T-helper 1 cell treated with Interleukin-12 subunit alpha and Interleukin-12 subunit beta and Interleukin-4 antibody, amounts not matched to agents 30 ng/mL and 1 ng/mL, for 36 hours (primary cell): ENCODE results near the gene IMPA2. TPM values are rescaled to one million over a fixed set of nuclear protein-coding genes. Genes with fewer than 3 reads are reported as not detected.
"Not testable (repeated sequence)": the region's sequence is repeated elsewhere in the genome, so short reads cannot be mapped to it uniquely, and the experiment has no call there.

Experiments
- intact Hi-C: fragments of 100-400 bp; cut with micrococcal nuclease; formaldehyde crosslinking; loops from one replicate; pipeline ENCODE4 v1.15.1; 2024
- total RNA-seq: library from RNA; stranded (reverse); gene quantifications from 2 replicates; pipeline ENCODE4 v1.2.3, GENCODE V29; 2022

Gene IMPA2
- total RNA-seq: 11.3 and 14.3 TPM in 2 replicates

DNA sequence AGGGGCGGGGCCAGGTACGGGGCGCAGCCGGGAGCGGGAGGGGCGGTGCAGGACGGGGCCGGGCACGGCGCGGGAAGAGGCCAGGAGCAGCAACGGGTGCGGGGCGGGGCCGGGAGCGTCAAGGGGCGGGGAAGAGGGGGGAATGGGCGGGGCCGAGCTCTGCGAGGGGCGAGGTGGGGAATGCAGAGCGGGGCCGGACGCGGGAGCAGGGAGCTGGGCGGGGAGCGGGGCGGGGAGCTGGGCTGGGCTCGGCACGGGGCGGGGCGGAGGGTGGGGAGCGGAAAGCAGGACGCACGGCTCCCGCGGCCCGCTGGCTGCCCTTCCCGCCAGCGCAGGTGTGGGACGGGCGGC, at the start of gene IMPA2:
Gene IMPA2, plus strand, starts transcription at position 316 of the 351 bp plus-strand sequence. CDS start 163 bp downstream, outside the sequence.
- intact Hi-C loops: loop anchor here (1.0 to 5.0 kb wide), 8 partner anchors 14 to 1010 kb away; partner anchors contain the start of genes AFG3L2, CEP192, CEP76 and CHMP1B

DNA sequence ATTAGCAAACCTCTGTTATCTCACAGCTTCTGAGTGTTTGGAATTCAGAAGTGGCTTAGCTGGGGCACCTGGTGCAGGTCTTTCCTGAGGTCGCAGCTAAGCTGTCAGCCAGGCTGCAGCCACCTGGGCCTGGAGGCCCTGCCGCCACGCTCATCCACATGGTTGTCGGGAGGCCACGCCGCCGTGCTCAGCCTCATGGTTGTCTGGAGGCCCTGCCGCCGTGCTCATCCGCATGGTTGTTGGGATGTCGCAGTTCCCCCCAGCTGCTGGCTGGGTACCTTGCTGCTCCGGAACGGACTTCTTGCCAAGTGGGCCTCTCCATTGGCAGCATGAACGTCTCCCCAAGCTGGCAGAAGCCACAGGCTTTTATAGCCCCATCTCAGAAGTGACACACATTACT, 48.9 kb upstream of the IMPA2 start:
- intact Hi-C loops: no loop called here

DNA sequence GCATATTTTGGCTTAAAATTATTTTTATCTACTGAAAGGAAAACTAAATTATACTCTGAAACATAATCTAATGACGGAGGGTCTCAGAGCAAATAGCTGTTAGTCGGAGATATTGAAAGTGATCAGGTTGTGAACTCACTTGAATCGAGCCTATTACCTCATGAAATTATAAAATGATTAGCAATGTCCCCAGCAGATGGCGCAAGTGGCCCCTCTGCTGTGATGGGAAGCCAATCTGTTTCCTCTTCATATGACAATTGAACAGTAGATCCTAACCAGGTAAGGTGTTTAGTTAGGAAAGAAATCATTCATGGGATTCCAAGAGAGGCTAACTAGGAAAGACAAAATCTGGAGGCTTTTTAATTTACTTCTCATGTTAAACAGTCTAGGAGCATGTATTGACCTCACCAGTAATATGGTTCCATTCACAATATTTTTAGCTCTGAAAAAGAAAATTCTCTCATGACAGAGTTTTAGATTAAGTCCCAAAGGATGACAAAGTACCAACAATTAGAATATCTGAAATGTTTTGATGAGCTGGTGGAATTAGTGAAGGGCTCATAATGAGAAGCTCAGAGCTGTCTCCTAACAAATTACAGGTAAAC, 43.3 kb upstream of the IMPA2 start:
- intact Hi-C loops: loop anchor here (1.0 to 2.0 kb wide), 7 partner anchors 9 to 299 kb away; partner anchors contain the start of gene MPPE1

DNA sequence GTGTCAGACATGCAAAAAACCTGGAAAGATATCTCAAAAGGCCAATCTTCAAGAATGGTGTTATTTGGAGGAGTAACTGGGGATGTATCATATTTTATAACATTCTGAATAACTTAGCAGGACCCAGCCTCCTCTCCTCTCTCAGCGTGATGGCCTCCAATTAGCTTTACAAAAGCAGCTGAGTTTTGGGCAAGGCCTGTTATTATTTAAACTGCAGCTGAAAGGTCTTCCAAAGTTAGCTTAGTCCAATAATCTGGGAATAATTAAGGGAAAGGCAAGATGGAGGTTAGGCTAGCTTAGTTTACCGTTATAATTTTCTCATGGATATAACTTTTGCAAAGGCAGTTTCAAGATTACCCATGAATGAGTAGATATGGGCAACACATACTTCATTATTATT, 40.4 kb upstream of the IMPA2 start:
- intact Hi-C loops: no loop called here

DNA sequence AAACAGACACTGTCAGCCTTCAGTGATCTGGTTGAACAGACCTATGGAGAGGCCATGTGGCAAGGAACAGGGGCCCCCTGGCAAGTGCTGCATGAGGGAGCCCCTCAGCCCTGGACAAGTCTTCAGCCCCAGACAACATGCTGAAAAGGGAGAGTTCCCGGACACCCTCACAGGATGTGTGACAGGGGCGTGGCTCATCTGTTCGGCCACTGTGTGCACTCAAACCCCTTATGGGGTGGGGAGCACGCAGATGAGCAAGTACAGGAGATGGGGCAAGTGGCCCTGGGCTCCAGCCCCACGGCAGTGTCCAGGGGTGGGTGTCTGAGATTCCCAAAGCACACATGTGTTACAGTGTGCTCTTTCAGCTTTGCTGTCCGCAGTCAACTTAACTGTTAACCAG, 37.8 kb upstream of the IMPA2 start:
- intact Hi-C loops: no loop called here

DNA sequence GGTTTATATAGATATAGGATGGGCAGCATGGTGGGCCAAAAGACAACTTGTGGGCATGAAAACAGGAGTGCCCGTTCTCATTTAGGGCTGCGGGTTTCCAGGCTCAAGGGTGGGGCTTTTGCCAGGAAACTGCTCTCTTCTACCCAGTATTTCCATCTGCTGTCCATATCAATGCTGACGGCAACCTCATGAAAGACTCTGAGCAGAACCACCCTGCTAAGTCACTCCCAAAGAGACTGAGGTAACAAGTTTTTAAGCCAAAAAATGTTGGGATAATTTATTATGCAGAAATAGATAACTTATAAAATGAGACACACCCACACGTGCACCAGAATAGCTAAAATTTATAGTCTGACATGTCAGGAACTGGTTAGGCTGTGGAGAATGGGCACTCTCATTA, 37.1 kb upstream of the IMPA2 start:
- intact Hi-C loops: no loop called here

DNA sequence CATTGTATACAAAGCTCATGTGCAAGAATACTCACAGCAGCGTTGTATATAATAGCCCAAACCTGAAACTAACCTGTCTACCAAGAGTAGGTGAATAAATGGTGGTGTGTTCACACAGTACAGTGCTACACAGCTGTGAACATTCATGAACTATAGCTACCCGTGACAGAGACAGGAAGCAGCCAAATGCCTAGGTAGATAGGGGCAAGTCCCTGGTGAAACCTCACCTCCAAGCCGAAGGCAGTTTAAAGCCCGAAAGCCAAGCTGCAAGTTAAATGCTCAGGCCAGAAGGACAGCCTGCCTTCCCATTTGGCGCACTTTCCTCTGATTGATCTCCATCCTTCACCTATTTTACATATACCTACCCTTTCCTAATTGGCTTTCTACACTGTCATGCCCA, 36.5 kb upstream of the IMPA2 start:
- intact Hi-C loops: no loop called here

DNA sequence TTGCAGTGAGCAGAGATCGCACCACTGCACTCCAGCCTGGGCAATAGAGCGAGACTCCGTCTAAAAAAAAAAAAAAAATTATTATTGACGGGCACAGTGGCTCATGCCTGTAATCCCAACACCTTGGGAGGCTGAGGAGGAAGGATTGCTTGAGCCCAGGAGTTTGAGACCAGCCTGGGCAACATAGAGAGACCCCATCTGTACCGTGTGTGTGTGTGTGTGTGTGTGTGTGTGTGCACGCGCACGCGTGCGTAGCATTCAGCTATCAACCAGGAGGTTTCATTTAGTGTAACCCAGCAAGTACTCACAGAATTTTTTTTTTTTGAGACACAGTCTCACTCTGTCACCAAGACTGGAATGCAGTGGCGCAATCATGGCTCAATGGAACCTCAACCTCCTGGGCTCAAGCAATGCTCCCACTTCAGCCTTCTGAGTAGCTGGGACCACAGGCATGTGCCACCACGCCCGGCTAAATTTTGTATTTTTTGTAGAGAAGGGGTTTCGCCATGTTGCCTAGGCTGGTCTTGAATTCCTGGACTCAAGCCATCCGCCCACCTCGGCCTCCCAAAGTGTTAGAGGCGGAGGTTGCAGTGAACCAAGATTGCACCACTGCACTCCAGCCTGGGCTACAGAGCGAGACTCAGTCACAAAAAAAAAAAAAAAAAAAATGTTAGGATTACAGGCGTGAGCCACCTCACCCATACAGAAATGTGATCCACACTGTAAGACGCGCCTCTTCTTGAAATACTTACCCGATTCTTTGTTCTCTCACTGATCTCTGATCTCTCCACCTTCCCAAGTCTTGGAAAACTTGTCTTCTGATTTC, 35.3 kb upstream of the IMPA2 start:
- intact Hi-C loops: loop anchor here (2.0 kb wide), 2 partner anchors 49 to 93 kb away; no protein-coding TSS in a partner anchor

DNA sequence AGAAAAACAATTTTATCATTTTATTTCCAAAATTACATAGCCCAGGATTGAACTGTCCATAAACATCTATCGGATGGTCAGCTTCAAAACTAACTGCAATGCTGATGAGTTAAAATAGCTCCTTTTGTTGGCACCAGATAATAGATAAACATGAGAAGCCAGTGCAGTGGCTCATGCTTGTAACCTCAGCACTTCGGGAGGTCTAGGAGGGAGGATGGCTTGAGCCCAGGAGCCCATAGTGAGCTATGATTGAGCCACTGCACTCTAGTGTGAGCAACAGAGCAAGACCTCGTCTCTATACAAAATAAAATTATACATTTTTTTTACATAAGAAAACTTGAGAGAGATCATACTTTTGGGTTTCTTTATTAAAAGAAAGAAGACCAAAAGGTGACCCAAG, 34.6 kb upstream of the IMPA2 start:
- intact Hi-C loops: loop anchor here (1.0 to 2.0 kb wide), 6 partner anchors 8 to 95 kb away; partner anchors contain the start of genes CHMP1B and MPPE1

DNA sequence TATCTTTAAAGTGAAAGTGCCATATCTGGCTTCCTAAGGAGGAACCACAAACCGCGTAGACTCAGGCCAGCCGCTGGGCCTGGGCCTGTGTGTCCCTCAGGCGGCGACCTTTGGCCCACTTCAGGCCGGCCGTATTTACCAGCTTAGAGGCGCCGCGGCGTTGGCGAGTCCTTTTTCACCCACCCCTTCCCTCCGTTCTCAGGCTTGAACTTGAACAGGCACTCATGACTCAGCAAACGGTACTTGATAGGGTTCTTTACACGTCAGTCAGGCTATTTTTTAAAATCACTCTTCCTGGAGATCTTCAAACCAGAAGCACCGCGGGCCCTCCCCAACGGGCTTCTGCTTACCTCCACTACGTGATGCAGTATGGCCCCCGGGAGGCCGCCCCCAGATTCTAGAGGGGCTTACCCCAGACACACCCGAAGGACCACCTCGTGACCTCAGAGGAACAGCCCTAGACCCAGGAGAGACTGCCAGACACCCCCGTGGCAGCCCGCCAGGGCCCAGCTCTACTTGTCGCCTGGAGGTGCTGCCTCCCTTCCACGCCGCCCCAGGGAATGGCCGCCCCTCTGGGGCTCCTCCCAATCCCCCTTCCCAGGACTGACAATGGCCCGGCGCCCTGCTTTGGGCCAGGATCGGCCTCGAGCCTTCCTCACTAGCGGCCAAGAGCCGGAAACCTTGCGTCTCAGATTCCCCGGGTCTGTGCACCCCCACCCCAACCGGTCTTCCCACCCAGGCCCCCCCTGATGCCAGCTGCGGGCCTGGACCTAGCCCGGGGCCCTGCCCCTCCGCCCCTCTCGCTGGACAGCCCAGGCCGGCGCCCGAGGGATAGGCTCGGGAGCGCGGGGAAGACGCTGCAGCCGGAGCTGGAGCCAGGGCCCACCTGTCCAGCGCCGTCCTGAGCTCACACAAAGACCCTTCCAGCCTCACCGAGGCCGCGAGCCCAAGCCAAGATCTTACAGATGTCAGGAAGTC, 33.8 kb upstream of the IMPA2 start:
- intact Hi-C loops: loop anchor here (1.0 to 2.0 kb wide), 6 partner anchors 9 to 96 kb away; partner anchors contain the start of genes CHMP1B and MPPE1

DNA sequence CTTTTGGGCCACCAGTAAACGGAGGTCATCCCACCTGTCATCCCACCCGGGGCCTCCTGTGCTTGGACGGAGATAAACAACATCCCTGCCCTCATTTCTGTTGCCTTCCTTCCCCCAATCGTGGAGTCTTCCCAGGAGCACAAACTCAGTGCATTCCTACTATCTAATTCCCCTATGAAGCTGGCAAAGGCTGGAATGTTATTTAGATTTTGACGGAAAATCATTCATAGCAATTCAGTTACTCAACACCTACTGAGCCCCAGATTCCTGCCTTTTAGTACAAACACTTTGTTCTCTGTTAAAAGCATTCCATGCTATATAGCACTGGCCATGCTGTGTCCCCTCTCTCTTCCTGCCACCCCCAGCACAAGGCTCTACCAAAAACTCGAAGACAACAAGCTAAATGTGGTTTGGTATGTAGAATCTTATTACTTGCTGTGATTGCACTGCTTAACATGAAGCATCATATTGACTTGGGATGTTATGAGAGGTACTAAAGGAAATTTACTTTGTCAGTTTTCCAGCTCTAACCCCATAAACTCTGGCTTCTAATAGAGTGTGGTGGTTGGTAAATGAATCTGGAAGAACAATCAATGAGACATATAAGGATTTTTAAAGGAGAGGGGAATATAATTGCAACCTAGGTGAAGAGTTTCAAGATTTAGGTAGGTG, 32.3 kb upstream of the IMPA2 start:
- intact Hi-C loops: no loop called here

DNA sequence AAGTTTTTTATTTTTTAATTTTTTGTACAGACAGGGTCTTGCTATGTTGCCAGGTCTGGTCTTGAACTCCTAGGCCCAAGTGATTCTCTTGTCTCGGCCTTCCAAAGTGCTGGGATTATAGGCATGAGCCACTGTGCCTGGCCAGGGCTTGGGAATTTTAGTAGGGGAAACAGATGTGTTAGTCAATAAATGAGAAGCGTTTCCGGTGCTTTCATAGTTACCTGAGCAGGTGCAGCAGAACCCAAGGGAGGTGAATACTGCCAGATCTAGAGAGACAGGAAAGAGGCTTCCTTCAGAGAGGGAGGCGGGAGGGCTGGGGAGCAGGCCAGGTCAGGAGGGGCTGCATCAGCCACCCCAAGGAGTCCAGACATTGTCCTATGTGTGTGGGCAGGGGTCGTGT, 30.5 kb upstream of the IMPA2 start:
- intact Hi-C loops: no loop called here

DNA sequence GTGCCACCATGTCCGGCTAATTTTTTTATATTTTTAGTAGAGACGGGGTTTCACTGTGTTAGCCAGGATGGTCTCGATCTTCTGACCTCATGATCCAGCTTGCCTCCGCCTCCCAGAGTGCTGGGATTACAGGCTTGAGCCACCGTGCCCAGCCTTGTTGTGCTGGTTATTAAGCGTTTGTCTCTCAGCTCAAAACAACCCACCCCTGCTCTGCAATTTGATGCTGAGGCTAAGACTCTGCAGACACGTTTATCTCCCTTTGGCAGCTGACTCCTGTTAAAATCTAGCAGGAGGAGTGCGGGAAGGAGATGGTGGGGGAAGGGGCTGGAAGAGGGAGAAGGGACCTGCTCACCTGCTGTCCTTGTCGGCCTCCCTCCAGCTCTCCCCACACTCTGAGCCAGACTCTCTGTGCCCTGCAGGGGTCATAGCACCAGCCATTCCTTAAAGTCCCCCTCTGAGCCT, 29.9 kb upstream of the IMPA2 start:
- intact Hi-C loops: no loop called here

DNA sequence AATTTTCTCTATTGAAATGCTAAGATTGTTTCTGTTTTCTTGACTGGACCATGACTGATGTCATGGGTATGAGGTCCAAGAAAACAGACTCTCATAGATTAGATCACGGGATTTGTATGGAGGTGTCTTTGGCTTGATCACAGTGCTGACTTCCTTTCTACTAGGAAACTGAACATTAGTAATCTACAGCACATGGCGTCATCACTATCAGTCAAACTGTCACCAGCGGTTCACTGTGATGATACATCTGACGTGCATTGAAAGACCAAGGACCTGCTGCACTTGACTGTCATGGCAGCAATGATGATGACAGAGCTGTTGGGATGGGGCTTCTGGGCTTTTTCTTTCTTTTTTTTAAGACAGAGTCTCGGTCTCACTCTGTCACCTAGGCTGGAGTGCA, 28.2 kb upstream of the IMPA2 start:
- intact Hi-C loops: no loop called here

DNA sequence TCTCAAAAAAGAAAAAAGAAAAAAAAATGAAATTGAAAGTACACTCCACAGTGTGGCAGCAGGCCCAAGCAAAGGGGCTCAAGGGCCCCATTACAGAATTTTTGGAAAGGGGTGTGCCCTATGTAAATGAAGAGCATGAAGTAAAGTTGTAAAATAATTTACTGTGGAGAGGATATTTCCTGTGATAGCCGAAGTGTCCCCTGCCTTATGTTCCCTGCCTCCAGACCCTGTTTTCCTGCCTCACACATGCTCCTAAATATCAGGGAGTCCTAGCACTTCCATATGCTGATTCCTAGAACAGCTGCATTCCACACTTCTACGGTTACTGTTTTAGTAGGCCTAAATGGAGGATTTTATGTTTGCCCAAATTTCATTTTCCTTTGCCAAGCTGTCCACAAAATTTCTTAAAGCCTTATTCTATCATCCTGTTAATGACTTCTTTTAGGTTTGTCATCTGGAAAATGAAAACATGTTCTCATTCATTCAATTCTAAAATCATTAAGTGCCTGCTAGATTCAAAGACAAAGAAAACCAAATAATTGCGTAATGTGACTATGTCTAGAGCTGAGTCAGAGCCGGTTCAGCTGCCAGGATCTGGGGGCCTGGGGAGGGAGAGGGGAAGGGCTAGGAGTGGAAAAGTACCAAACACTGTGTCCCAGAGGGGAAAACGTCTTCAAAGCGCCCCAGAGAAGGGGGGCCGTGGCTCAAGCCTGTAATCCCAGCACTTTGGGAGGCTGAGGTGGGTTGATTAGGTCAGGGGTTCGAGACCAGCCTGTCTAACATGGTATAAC, 25.9 kb upstream of the IMPA2 start:
- intact Hi-C loops: no loop called here

DNA sequence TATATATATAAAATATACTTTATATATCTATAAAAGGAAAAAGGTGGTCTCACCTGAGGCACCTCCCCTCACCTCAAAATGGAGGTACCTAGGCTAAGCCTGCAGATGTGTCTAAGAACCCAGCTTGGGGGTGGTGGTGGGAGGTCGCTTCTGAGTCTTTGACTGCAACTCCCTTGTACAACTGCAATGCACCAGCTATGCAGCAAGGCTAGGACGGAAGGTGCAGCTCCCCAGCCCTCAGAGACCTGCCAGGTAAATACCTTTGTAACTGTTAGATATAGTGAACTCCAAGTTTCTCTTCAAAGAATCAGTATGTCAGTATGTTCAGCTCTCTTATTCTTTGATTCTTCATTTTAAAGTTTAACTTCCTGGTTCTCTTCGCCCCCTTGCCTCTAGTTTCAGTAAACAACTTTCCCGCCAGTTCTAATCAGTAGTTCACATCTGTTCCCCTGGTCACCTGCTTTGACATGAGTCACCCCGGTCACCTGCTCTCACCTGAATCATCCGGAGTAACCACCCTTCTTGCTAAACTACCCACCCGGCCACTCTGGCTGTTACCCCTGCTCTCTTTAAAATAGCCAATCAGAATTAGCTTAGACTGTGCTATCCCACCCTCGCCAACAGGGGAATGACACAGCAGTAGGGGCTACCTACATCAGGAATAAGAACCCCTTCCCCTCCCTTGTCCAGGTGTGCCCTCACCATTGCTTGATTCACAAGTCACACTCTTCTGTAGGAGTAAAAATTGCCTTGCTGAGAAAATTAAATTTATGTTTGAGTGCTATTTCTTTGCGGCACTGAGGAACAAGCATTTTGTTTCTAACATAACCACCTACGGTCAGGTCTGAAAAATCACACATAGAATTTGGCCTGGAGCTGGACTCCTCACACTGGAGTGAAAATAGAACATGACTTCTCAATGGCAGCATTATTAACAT, 24.7 kb upstream of the IMPA2 start:
- intact Hi-C loops: no loop called here

DNA sequence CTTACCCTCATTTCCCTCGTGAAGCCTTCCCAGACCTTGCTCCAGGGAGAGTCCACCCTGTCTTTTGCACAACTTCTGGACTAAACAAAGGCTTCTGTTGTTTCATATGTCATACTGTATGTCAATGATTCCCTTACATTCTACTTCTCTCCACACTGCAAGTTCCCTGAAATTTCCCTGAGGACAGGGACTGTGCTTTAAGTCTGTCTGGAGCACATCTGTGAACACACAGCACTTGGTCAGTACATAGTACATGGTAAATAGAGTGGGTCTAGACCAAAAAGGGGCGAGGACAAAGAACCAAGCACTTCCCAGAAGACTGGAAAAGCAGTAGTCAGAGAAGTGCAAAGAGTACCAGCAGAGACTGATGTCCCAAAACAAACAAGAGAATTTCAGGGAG, 23.7 kb upstream of the IMPA2 start:
- intact Hi-C loops: no loop called here

DNA sequence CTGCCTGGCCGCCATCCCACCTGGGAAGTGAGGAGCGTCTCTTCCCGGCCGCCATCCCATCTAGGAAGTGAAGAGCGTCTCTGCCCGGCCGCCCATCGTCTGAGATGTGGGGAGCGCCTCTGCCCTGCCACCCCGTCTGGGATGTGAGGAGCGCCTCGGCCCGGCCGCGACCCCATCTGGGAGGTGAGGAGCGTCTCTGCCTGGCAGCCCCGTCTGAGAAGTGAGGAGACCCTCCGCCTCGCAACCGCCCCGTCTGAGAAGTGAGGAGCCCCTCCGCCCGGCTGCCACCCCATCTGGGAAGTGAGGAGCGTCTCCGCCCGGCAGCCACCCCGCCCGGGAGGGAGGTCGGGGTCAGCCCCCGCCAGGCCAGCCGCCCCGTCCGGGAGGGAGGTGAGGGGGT, 21.7 kb upstream of the IMPA2 start:
- intact Hi-C loops: not testable (repeated sequence)
